ENCODE results near the gene F11. TPM values are rescaled to one million over a fixed set of nuclear protein-coding genes. Genes with fewer than 3 reads are reported as not detected.
"Not testable (repeated sequence)": the region's sequence is repeated elsewhere in the genome, so short reads cannot be mapped to it uniquely, and the experiment has no call there.

F11 gene
- total and polyA plus RNA-seq, 4 donors: 2.8 to 12.9 (median 6.7) TPM

DNA sequence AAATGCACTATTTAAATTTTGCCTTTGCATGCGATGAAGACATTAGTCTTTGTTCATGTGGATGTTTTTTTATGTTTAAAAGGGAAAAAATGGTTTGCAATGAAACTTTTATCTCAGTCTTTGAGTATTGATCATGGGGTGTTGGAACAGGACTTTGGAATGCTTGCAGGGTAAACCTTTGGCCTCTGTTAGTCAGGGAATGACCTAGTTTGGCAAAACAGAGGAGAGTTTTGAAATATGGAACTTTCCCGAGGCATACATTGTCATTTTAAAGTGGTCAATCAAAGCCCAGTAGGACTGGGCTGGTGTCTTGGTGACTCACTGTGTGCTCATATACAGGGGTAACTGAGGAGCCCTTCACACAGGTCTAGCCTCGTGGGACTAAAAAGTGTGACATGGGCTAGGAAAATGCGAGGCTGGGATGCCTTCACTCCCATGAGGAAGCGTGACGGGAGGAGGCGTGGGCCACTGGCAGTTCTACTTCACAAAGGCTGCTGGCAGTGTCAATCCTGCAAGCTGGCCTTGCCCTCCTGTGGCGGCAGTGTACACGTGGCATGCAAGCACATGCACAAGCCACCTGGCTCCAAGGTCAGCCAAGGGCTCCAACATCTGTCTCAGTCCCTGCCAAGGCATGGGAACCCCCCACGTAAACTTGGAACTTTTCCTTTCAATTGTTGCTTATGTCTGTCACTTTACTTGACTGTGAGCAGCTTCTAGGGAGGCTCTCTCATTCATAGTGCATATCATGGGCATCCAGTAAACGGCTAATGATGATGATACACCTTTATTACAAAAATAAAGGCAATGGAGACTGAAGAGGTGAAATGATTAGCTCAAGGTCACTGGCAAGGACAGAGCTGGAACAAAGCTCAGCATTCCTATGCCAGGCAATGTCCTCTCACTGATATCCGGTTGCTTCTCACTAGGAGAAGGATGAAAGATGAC, 5.2 kb upstream of the F11 start:
- ATAC-seq (ENCODE audit: insufficient read depth, low FRiP score): no peak

DNA sequence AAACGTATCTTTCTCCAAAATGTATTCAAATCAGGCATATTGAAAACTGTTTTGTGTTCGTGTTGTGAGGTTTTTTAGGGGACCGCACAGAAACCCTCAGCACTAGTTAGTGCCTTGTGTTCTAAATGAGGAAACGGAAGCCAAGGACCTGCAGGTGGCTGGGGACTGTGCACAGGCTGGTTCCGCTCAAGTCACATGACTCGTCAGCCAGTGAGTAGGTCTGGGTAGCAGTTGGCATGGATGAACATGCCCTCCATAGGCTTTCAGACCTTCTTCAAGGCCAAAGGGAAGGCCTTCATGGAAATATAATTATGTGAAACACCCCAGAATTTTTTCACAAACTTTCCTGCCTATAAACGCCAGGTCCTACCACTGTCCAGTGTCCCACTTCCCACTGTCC, 1.3 kb upstream of the F11 start:
- Histone ChIP-seq H3K9ac (ENCODE audit: insufficient read depth in 1 of 2, low read length in 2 of 2) (no peak overlapping the region), H3K4me1 (ENCODE audit: control insufficient read depth in 5 of 5, insufficient read depth in 5 of 5, low read length in 5 of 5) (peaks cover 0 to 16% (median 5%) of the 10 kb centered on the region in 5 donors), H3K27ac (ENCODE audit: low read depth in 1 of 2, low read length in 1 of 2) (no peak overlapping the region), H3K27me3 (ENCODE audit: control insufficient read depth in 3 of 3, insufficient read depth in 3 of 3, low read length in 2 of 3) (no peaks in the 10 kb centered on the region), H3K9me3 (ENCODE audit: control insufficient read depth in 4 of 4, insufficient read depth in 3 of 4, low read length in 3 of 4) (peaks cover 0 to 2% (median 0%) of the 10 kb centered on the region in 4 donors), H3K4me3 (no peak overlapping the region), H3K36me3 (ENCODE audit: control insufficient read depth in 4 of 4, insufficient read depth in 4 of 4, low read length in 4 of 4) (no peaks in the 10 kb centered on the region)
- no peak for DNase-seq
- no peak for ATAC-seq (ENCODE audit: insufficient read depth, low FRiP score)
- TF ChIP-seq, protein P1, sequence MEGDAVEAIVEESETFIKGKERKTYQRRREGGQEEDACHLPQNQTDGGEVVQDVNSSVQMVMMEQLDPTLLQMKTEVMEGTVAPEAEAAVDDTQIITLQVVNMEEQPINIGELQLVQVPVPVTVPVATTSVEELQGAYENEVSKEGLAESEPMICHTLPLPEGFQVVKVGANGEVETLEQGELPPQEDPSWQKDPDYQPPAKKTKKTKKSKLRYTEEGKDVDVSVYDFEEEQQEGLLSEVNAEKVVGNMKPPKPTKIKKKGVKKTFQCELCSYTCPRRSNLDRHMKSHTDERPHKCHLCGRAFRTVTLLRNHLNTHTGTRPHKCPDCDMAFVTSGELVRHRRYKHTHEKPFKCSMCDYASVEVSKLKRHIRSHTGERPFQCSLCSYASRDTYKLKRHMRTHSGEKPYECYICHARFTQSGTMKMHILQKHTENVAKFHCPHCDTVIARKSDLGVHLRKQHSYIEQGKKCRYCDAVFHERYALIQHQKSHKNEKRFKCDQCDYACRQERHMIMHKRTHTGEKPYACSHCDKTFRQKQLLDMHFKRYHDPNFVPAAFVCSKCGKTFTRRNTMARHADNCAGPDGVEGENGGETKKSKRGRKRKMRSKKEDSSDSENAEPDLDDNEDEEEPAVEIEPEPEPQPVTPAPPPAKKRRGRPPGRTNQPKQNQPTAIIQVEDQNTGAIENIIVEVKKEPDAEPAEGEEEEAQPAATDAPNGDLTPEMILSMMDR (IDR thresholded peaks at IDR 0.05; ENCODE audit: control extremely low read depth, extremely low read depth): no peak
- WGBS, 2 donors: 93 to 94% methylated on average over 7 of the region's 7 CpGs

More for the DNA sequence above, 5.2 kb upstream of the F11 start:
- Histone ChIP-seq H3K27me3 (ENCODE audit: control insufficient read depth in 3 of 3, insufficient read depth in 3 of 3, low read length in 2 of 3) (no peaks in the 10 kb centered on the region), H3K4me1 (ENCODE audit: control insufficient read depth in 5 of 5, insufficient read depth in 5 of 5, low read length in 5 of 5) (peaks cover 0 to 5% (median 2%) of the 10 kb centered on the region in 5 donors), H3K4me3 (no peak overlapping the region), H3K36me3 (ENCODE audit: control insufficient read depth in 4 of 4, insufficient read depth in 4 of 4, low read length in 4 of 4) (no peaks in the 10 kb centered on the region), H3K9me3 (ENCODE audit: control insufficient read depth in 4 of 4, insufficient read depth in 3 of 4, low read length in 3 of 4) (peaks cover 0 to 4% (median 0%) of the 10 kb centered on the region in 4 donors), H3K27ac (ENCODE audit: low read depth in 1 of 2, low read length in 1 of 2) (no peak overlapping the region), H3K9ac (ENCODE audit: insufficient read depth in 1 of 2, low read length in 2 of 2) (no peak overlapping the region)
- TF ChIP-seq, protein P1 (IDR thresholded peaks at IDR 0.05; ENCODE audit: control extremely low read depth, extremely low read depth): no peak
- peak in 1 of 3 donors; percentile 22 for DNase-seq
- 74 to 85% methylated on average over 12 of the region's 12 CpGs for whole genome bisulfite sequencing, 2 donors

DNA sequence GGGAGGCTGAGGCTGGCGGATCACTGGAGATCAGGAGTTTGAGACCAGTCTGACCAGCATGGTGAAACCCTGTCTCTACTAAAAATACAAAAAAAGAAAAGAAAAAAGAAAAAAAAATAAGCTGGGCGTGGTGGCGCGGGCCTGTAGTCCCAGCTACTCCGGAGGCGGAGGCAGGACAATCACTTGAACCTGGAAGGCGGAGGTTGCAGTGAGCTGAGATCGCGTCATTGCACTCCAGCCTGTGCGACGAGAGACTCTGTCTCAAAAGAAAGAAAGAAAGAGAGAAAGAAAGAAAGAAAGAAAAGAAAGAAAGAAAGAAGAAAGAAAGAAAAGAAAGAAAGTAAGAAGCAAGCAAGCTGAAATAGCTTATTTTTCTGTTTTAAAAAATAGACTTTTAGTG, 739 bp upstream of the F11 start:
- not testable (repeated sequence) for H3K9me3 ChIP-seq (ENCODE audit: control insufficient read depth in 4 of 4, insufficient read depth in 3 of 4, low read length in 3 of 4); H3K9ac ChIP-seq (ENCODE audit: insufficient read depth in 1 of 2, low read length in 2 of 2); ATAC-seq (ENCODE audit: insufficient read depth, low FRiP score); H3K27ac ChIP-seq (ENCODE audit: low read depth in 1 of 2, low read length in 1 of 2); H3K36me3 ChIP-seq (ENCODE audit: control insufficient read depth in 4 of 4, insufficient read depth in 4 of 4, low read length in 4 of 4); H3K27me3 ChIP-seq (ENCODE audit: control insufficient read depth in 3 of 3, insufficient read depth in 3 of 3, low read length in 2 of 3); H3K4me3 ChIP-seq; DNase-seq
- peaks cover 0 to 16% (median 3%) of the 10 kb centered on the region in 5 donors for H3K4me1 ChIP-seq (ENCODE audit: control insufficient read depth in 5 of 5, insufficient read depth in 5 of 5, low read length in 5 of 5)
- WGBS, 2 donors: 93 to 97% methylated on average over 11 of the region's 11 CpGs

DNA sequence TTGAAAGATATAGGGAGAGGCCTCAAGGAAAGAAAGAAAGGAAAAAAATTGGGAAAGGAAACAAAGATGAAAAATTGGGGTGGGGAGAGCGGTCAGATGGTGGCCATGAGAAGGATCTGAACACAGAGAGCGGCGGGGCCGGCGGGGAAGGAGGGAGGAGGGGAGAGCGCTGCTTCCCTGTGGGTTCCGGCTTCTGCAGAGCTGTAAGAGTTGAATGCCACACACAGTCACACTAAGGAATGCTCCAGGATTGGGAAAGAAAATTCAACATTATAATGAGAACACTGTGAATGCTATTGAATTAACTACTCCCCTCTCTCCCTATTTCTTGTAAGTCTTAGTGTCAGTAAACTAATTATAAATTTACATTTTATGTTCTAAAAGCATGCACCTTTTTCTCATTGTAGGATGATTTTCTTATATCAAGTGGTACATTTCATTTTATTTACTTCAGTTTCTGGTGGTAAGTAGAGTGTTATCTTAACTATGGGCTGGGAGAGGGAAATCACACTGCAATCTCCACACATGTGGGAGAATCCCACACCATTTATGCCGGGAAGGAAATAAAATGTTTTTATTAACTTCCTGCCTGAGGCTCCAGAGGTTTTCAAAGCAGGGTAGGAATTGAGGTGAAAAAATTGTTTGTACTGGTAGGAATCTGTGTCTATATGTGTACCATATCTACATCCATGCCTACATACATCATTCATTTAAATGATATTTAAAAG, 904 bp downstream of the F11 start:
- Histone ChIP-seq H3K36me3 (ENCODE audit: control insufficient read depth in 4 of 4, insufficient read depth in 4 of 4, low read length in 4 of 4) (no peaks in the 10 kb centered on the region), H3K9me3 (ENCODE audit: control insufficient read depth in 4 of 4, insufficient read depth in 3 of 4, low read length in 3 of 4) (no peaks in the 10 kb centered on the region), H3K4me1 (ENCODE audit: control insufficient read depth in 5 of 5, insufficient read depth in 5 of 5, low read length in 5 of 5) (peaks cover 0 to 10% (median 0%) of the 10 kb centered on the region in 5 donors), H3K4me3 (no peak overlapping the region), H3K9ac (ENCODE audit: insufficient read depth in 1 of 2, low read length in 2 of 2) (no peak overlapping the region), H3K27ac (ENCODE audit: low read depth in 1 of 2, low read length in 1 of 2) (no peak overlapping the region), H3K27me3 (ENCODE audit: control insufficient read depth in 3 of 3, insufficient read depth in 3 of 3, low read length in 2 of 3) (no peaks in the 10 kb centered on the region)
- TF ChIP-seq, protein P1 (IDR thresholded peaks at IDR 0.05; ENCODE audit: control extremely low read depth, extremely low read depth): no peak
- WGBS, 2 donors: 15% methylated on average over 8 of the region's 8 CpGs
- DNase-seq (peak; percentile 65 to 72 (median 70)), ATAC-seq (ENCODE audit: insufficient read depth, low FRiP score) (peak; percentile 72)

All from lung (tissue), 12 donors.